HG03521 (cell line): ENCODE data around the gene RHOH.
A peak's percentile ranks its signal among the peaks of the same experiment; 100 is the strongest.
"Not testable (repeated sequence)": the region's sequence is repeated elsewhere in the genome, so short reads cannot be mapped to it uniquely, and the experiment has no call there.

Source experiments
- ATAC-seq: cut with Tn5 transposase; IDR thresholded peaks from one replicate; pipeline ENCODE4 v1.9.1; 2021; ENCODE audit warnings: mild to moderate bottlenecking, moderate library complexity; ENCODE audit not compliant: unreplicated experiment

RHOH gene, protein sequence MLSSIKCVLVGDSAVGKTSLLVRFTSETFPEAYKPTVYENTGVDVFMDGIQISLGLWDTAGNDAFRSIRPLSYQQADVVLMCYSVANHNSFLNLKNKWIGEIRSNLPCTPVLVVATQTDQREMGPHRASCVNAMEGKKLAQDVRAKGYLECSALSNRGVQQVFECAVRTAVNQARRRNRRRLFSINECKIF

DNA sequence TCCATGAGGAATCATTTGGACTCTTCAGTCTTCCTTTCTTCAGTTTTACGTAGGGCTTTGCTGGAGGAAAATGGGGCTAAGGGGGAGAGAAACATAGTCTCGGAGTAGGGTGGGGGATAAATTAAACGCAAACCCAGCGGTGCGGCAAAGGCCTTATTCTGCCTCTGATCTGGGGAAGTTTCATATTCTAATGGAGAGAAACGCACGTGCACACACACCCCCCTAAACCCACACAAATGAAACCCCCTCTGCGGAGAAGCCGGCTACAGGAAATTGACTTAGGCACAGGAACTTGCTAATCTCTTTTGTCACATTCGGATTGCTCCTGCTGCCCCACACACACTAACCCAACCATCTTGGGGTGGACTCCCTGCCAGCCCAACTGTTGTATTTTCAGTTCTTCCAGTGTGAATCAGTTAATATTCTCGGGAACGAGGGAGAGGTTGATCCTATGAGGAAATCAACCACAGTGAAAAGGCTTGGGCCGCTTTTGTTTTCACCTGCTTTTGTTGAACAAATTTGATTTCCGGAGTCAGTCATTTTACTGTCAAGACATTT, at the start of gene RHOH:
Gene RHOH, plus strand, starts transcription at position 308 of the 558 bp plus-strand sequence. CDS start 46,356 bp downstream, outside the sequence.
- ATAC-seq, result no peak

DNA sequence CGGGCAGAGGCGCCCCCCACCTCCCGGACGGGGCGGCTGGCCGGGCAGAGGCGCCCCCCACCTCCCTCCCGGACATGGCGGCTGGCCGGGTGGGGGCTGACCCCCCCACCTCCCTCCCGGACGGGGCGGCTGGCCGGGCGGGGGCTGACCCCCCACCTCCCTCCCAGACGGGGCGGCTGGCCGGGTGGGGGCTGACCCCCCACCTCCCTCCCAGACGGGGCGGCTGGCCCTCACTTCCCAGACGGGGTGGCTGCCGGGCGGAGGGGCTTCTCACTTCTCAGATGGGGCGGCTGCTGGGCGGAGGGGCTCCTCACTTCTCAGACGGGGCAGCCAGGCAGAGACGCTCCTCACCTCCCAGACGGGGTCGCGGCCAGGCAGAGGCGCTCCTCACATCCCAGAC, 49.3 kb upstream of the RHOH start:
- not testable (repeated sequence) for ATAC-seq

GRCh38 chr4:40149960-40150385, 46.9 kb upstream of the RHOH start:
- ATAC-seq, result no peak

DNA sequence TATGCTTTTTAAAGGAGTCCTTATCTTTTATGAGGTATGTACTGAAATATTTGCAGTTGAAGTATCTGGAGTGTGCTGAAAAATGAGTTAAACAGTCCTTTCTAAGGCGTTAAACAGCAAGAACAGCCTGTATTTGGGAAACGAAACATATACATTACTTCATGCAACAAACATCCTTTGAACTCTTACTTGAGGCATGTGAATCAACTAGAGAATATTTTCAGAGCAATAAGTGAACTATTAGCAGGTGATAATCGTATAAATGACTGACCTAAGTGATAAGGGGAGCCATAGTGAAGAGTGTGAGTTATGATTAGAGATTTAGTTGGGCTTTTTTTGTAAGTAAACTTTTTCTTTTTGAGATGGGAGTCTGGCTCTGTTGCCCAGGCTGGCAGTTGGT, 45.9 kb upstream of the RHOH start:
- ATAC-seq, result no peak

GRCh38 chr4:40152637-40153036, 44.2 kb upstream of the RHOH start:
- ATAC-seq, result no peak

- no peak for ATAC-seq
These were observed 39.4 kb upstream of the RHOH start for GRCh38 chr4:40157436-40157835.

GRCh38 chr4:40160258-40160657, 36.6 kb upstream of the RHOH start:
- no peak for ATAC-seq

GRCh38 chr4:40164459-40164858, 32.4 kb upstream of the RHOH start:
- no peak for ATAC-seq

- ATAC-seq, result no peak
These were observed 30.9 kb upstream of the RHOH start for GRCh38 chr4:40165916-40166315.

GRCh38 chr4:40168070-40168469, 28.8 kb upstream of the RHOH start:
- no peak for ATAC-seq

DNA sequence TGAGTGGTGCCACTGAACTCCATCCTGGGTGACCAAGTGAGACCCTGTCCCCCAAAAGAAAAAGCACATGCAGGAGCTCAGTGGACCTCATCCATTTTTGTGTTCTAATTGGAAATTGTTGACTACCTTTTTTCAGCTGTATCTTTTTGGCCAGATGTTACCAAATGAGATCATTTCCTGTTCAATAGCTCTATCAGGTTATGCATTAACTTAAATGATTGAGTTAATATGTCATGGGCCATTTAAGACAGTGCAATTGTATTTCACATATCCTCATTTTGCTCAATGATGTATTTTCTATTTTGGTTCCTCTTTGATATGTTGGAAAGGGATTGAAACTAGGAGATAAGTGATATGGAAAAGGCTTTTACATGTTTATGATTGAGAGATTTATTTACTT, 26.2 kb upstream of the RHOH start:
- ATAC-seq, result peak; percentile 55

DNA sequence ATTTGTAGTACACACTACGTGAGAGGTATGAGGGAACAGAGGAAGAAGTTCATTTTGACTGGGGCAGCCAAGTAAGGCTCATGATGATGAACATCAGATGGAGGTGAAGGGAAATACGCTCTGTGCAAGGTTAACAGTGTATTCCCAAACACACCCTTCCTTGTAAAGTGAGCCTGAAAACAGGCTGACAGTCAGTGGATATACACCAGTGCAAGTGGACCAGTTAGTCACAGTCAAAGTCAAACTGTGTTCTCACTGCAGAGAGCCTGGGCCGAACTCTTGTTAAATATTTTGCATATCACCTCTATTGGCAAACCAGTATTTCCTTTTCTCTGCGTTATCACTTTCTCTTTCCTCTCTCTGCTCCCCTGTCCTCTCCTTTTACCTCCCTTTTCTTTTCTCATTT, 23.4 kb upstream of the RHOH start:
- ATAC-seq, result peak; percentile 65

GRCh38 chr4:40176602-40177001, 20.2 kb upstream of the RHOH start:
- no peak for ATAC-seq

- ATAC-seq, result no peak
These were observed 19.2 kb upstream of the RHOH start for GRCh38 chr4:40177591-40177990.

DNA sequence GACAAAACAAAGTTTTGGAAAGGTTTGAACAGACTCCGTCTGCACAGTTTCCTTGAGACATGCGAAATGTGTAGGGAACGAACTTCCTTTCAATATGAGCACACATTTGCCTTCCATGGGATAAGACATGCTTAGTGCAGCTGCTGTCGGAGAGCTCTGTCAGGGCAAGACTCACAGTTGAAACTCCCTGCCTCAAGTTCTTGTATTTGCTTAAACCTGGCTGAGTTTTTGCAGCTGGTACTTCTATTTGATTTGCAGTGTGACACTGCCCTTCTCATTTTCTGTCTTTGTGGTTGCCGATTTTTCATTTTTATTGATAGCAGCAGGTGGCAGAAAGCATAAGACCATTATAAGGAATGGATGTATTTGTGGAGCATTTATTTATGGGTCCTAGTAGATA, 18.2 kb upstream of the RHOH start:
- no peak for ATAC-seq

DNA sequence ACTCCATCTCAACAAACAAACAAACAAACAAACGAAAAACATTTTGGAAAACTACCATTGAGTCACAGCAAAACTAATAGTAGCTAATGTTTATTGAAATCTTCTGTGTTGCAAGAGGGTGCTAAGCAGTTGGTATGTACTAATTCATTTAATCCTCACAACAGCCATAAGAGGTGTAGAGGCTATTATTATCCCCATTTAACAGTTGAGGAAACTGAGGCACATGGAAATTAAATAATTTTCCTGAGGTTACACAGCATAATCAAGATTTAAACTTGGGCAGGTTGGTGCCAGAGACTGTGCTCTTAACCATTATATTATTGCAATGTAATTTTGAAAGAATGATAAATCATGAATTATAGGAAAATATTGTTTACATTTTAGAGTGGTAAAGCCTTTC, 17.5 kb upstream of the RHOH start:
- no peak for ATAC-seq

- ATAC-seq, result no peak
These were observed 16.5 kb upstream of the RHOH start for GRCh38 chr4:40180356-40180755.

DNA sequence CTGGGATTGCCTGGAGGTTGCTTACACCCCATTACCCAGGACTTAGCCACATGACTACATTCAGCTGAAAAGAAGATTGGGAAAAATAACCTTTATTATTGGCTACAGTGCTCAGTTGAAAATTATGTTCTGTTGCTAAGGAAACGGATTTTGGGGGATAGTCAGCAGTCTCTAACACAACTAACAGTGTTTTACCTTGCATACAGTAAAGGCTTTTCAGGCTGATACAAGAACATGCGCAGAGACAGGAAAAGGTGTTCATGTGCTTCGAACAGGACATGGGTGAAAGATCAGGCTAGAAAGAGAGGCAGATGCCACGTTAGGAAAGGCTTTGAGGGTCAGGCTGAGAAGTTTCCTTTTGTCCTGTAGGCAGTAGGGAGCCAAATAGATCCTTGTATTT, 14.8 kb upstream of the RHOH start:
- ATAC-seq, result no peak

DNA sequence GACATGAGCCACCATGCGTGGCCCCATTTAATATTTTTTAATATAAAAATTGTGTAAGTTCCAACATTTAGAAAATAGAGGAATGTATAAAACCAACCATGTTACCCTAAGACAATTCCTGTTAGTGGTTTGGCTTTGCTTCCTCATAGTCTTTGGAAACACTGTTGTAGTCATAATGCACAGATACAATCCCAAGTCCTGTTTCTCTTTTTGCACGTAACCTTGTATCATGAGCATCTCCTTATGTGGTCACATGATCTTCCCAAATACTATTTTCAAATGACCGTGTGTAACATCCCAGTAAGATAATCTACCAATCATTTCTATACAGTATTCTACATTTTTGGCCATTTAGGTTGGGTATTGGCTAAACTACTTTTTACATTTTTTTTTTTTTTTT, 13.9 kb upstream of the RHOH start:
- no peak for ATAC-seq

GRCh38 chr4:40183615-40184411, 13.0 kb upstream of the RHOH start:
- no peak for ATAC-seq

GRCh38 chr4:40185830-40186664, 10.8 kb upstream of the RHOH start:
- no peak for ATAC-seq
